ENCODE measurements around the gene HTR2A. TPM values are rescaled to one million over a fixed set of nuclear protein-coding genes. Genes with fewer than 3 reads are reported as not detected.

The HTR2A gene
- total RNA-seq, 6 experiments from 2014 or later, result 0.04 TPM; not detected in 5

GRCh38 chr13:46783504-46783903 is 113.3 kb downstream of the HTR2A start:
- Histone ChIP-seq H3K27me3 (no peaks in the 10 kb centered on the region), H3K4me1 (no peaks in the 10 kb centered on the region), H3K9me3 (no peaks in the 10 kb centered on the region), H3K36me3 (peaks cover 0 to 94% (median 39%) of the 10 kb centered on the region in 4 donors), H3K27ac (no peak overlapping the region), H3K4me3 (no peak overlapping the region)
- DNase-seq (no peak), ATAC-seq (no peak)
- intact Hi-C loops (cut with DNase I), result no loop called here
- WGBS (ENCODE audit: insufficient coverage, low coverage, low lambda C conversion rate, missing lambda C conversion rate), result 91% methylated on average over 3 of the region's 3 CpGs
- TF ChIP-seq CTCF (IDR thresholded peaks at IDR 0.05), result no peak
- no peak for TF ChIP-seq POLR2A (IDR thresholded peaks at IDR 0.05)

GRCh38 chr13:46782691-46783090 is 114.2 kb downstream of the HTR2A start:
- H3K4me3 ChIP-seq, result no peak overlapping the region
- WGBS (ENCODE audit: insufficient coverage, low coverage, low lambda C conversion rate, missing lambda C conversion rate), result no CpG with 5 or more reads among the region's 2 CpGs
- H3K27ac ChIP-seq, result no peak overlapping the region
- DNase-seq (no peak), ATAC-seq (no peak)
- H3K36me3 ChIP-seq, result peaks cover 0 to 97% (median 41%) of the 10 kb centered on the region in 4 donors
- no peaks in the 10 kb centered on the region for H3K27me3 ChIP-seq
- no peaks in the 10 kb centered on the region for H3K9me3 ChIP-seq
- intact Hi-C loops (cut with DNase I), result no loop called here
- no peak for TF ChIP-seq POLR2A (IDR thresholded peaks at IDR 0.05)
- TF ChIP-seq CTCF (IDR thresholded peaks at IDR 0.05), result no peak
- H3K4me1 ChIP-seq, result no peaks in the 10 kb centered on the region

- DNase-seq, result no peak
- WGBS (ENCODE audit: insufficient coverage, low coverage, low lambda C conversion rate, missing lambda C conversion rate), result 100% methylated on average over 1 of the region's 1 CpG
- H3K27me3 ChIP-seq, result no peaks in the 10 kb centered on the region
- H3K9me3 ChIP-seq, result no peaks in the 10 kb centered on the region
- no peaks in the 10 kb centered on the region for H3K4me1 ChIP-seq
- H3K27ac ChIP-seq, result no peak overlapping the region
- no peak for ATAC-seq
- intact Hi-C loops (cut with DNase I), result no loop called here
- no peak overlapping the region for H3K4me3 ChIP-seq
- H3K36me3 ChIP-seq, result peaks cover 0 to 100% (median 38%) of the 10 kb centered on the region in 4 donors
- no peak for TF ChIP-seq CTCF (IDR thresholded peaks at IDR 0.05)
- TF ChIP-seq POLR2A (IDR thresholded peaks at IDR 0.05), result no peak
These were observed 114.8 kb downstream of the HTR2A start for GRCh38 chr13:46782066-46782465.

Other genes starting within 250 kb of the HTR2A start
- 10 to 100 TPM; 69.8 to 90.6 (median 85.4) TPM for gene ESD, start 99.9 kb downstream of the HTR2A start, total RNA-seq